ENCODE measurements around the gene DIS3L2. TPM values are rescaled to one million over a fixed set of nuclear protein-coding genes. Genes with fewer than 3 reads are reported as not detected.
"Not testable (repeated sequence)": the region's sequence is repeated elsewhere in the genome, so short reads cannot be mapped to it uniquely, and the experiment has no call there.

Gene DIS3L2
- total RNA-seq, 2 experiments from 2014 or later: 25.6 to 34.5 TPM

DNA sequence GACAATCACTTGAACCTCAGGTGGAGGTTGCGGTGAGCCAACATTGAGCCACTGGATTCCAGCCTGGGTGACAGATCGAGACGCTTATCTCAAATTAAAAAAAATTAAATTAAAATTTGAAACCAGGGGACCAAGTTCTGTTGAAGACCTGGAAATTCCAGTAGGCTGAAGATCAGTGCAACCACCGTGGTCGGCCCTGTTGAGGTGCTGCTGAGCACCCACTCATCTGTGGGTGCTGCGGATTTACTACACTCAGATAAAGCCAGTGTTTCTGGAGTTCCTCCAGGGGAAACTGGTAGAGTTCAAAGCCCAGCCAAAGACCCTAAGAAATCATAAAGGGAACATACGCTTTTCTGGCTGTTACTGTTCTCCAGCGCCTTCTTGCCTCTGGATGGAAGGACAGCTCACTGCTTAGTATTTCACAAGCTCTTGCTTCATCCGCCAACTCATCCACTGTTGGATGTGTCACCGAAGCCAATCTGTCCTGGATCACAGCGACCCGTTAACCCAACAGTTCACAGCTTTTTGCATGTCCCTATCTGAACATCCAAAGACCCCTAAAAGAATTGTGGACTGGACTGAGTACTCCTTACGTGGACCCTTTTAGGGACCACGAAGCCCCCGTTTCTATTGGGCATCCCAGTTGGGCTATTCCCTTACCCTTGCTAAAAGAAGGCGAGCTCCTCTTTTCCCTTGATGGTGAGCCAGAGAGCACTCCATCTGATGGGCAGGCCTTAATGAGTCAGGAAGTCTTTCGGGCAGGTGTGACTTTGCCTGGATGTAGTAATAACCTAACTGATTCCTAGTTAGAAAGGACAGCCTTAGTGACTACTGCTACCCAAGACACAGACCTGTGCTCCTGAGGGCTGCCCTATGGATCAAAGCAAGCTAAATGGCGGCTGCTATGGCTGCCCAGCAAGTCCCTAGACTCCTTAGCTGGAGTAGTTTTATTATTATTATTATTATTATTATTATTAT is 411.0 kb downstream of the DIS3L2 start:
- Mint-ChIP-seq H3K27ac (no peak overlapping the region), H3K4me3 (no peak overlapping the region), H3K27me3 (no peaks in the 10 kb centered on the region), H3K36me3 (ENCODE audit: low read depth) (no peaks in the 10 kb centered on the region), H3K4me1 (no peaks in the 10 kb centered on the region), H3K9me3 (ENCODE audit: low read depth) (no peaks in the 10 kb centered on the region)
- ATAC-seq: no peak
- CTCF ChIA-PET: interaction anchor here (1.4 kb wide), 1 partner anchor 67 kb away, joined by 4 read pairs; no protein-coding TSS in a partner anchor
- intact Hi-C loops (cut with DNase I, micrococcal nuclease): no loop called here
- POLR2A ChIA-PET: interaction anchor here (0.6 kb wide), 1 partner anchor 567 kb away, joined by 9 read pairs; no protein-coding TSS in a partner anchor
- no peak for DNase-seq

GRCh38 chr2:232374356-232374755 is 412.8 kb downstream of the DIS3L2 start:
- H3K27me3 Mint-ChIP-seq: no peaks in the 10 kb centered on the region
- H3K27ac Mint-ChIP-seq: no peak overlapping the region
- H3K4me3 Mint-ChIP-seq: no peak overlapping the region
- H3K36me3 Mint-ChIP-seq (ENCODE audit: low read depth): no peaks in the 10 kb centered on the region
- intact Hi-C loops (cut with DNase I, micrococcal nuclease): no loop called here
- CTCF ChIA-PET: no interaction called here
- POLR2A ChIA-PET: no interaction called here
- DNase-seq (no peak), ATAC-seq (no peak)
- no peaks in the 10 kb centered on the region for H3K4me1 Mint-ChIP-seq
- no peaks in the 10 kb centered on the region for H3K9me3 Mint-ChIP-seq (ENCODE audit: low read depth)

DNA sequence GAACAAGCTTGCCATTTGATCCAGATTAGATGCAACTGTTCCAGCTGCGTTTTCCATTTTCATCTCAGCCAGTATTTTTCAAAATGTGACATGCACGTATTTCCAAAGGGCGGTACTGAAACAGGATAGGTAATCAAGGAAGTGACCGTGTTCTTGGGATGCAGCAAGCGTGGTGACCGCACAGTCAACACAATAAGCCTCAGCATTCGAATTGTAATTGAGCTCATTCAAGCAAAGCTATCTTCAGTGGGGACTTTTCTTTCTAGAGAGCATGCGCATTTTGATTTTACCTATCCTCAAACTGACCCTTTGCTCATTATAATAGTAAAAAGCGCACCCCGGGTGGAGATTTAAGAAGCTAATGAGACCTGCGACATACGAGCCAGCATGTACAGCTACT is 413.7 kb downstream of the DIS3L2 start:
- POLR2A ChIA-PET: interaction anchor here (0.6 kb wide), 1 partner anchor 440 kb away, joined by 3 read pairs; no protein-coding TSS in a partner anchor
- CTCF ChIA-PET: no interaction called here
- no peaks in the 10 kb centered on the region for H3K36me3 Mint-ChIP-seq (ENCODE audit: low read depth)

GRCh38 chr2:232376260-232376659 is 414.7 kb downstream of the DIS3L2 start:
- intact Hi-C loops (cut with DNase I, micrococcal nuclease): no loop called here
- DNase-seq: no peak
- ChIA-PET POLR2A (no interaction called here), CTCF (no interaction called here)
- Mint-ChIP-seq H3K4me3 (no peak overlapping the region), H3K27me3 (no peaks in the 10 kb centered on the region), H3K4me1 (no peaks in the 10 kb centered on the region), H3K36me3 (ENCODE audit: low read depth) (no peaks in the 10 kb centered on the region), H3K27ac (no peak overlapping the region), H3K9me3 (ENCODE audit: low read depth) (no peaks in the 10 kb centered on the region)
- no peak for ATAC-seq

More for the DNA sequence above, 413.7 kb downstream of the DIS3L2 start:
- H3K27me3 Mint-ChIP-seq: no peaks in the 10 kb centered on the region
- ATAC-seq: no peak
- DNase-seq: no peak
- H3K4me3 Mint-ChIP-seq: no peak overlapping the region
- no peak overlapping the region for H3K27ac Mint-ChIP-seq
- H3K9me3 Mint-ChIP-seq (ENCODE audit: low read depth): no peaks in the 10 kb centered on the region
- intact Hi-C loops (cut with DNase I, micrococcal nuclease): no loop called here
- no peaks in the 10 kb centered on the region for H3K4me1 Mint-ChIP-seq

GRCh38 chr2:232376713-232377112 is 415.2 kb downstream of the DIS3L2 start:
- DNase-seq: no peak
- no peak overlapping the region for H3K4me3 Mint-ChIP-seq
- H3K9me3 Mint-ChIP-seq (ENCODE audit: low read depth): no peaks in the 10 kb centered on the region

GRCh38 chr2:232377319-232377718 is 415.8 kb downstream of the DIS3L2 start:
- no peak overlapping the region for H3K4me3 Mint-ChIP-seq
- peaks cover 5% of the 10 kb centered on the region for H3K27me3 Mint-ChIP-seq
- ATAC-seq: no peak
- POLR2A ChIA-PET: no interaction called here
- no peak for DNase-seq
- H3K9me3 Mint-ChIP-seq (ENCODE audit: low read depth): no peaks in the 10 kb centered on the region
- CTCF ChIA-PET: no interaction called here
- H3K4me1 Mint-ChIP-seq: no peaks in the 10 kb centered on the region
- no peak overlapping the region for H3K27ac Mint-ChIP-seq
- intact Hi-C loops (cut with DNase I, micrococcal nuclease): no loop called here
- no peaks in the 10 kb centered on the region for H3K36me3 Mint-ChIP-seq (ENCODE audit: low read depth)

More at GRCh38 chr2:232376713-232377112, 415.2 kb downstream of the DIS3L2 start:
- POLR2A ChIA-PET: no interaction called here
- CTCF ChIA-PET: no interaction called here
- no peak overlapping the region for H3K27ac Mint-ChIP-seq
- intact Hi-C loops (cut with DNase I, micrococcal nuclease): no loop called here
- no peak for ATAC-seq
- H3K36me3 Mint-ChIP-seq (ENCODE audit: low read depth): no peaks in the 10 kb centered on the region
- no peaks in the 10 kb centered on the region for H3K4me1 Mint-ChIP-seq
- peaks cover under 1% of the 10 kb centered on the region for H3K27me3 Mint-ChIP-seq

GRCh38 chr2:232377841-232378734 is 416.6 kb downstream of the DIS3L2 start:
- peaks cover 9% of the 10 kb centered on the region for H3K27me3 Mint-ChIP-seq
- no peaks in the 10 kb centered on the region for H3K36me3 Mint-ChIP-seq (ENCODE audit: low read depth)
- H3K4me1 Mint-ChIP-seq: no peaks in the 10 kb centered on the region
- ATAC-seq (no peak), DNase-seq (no peak)
- no peak overlapping the region for H3K27ac Mint-ChIP-seq
- H3K9me3 Mint-ChIP-seq (ENCODE audit: low read depth): no peaks in the 10 kb centered on the region
- ChIA-PET CTCF (no interaction called here), POLR2A (interaction anchor here (1.3 kb wide), 1 partner anchor 8 kb away, joined by 8 read pairs; no protein-coding TSS in a partner anchor)
- intact Hi-C loops (cut with DNase I, micrococcal nuclease): no loop called here
- H3K4me3 Mint-ChIP-seq: no peak overlapping the region

- H3K4me3 Mint-ChIP-seq; H3K36me3 Mint-ChIP-seq (ENCODE audit: low read depth); H3K27ac Mint-ChIP-seq; H3K4me1 Mint-ChIP-seq; intact Hi-C loops (cut with DNase I, micrococcal nuclease); ATAC-seq; DNase-seq; CTCF ChIA-PET; H3K9me3 Mint-ChIP-seq (ENCODE audit: low read depth): not testable (repeated sequence)
- H3K27me3 Mint-ChIP-seq: peaks cover 12% of the 10 kb centered on the region
- POLR2A ChIA-PET: interaction anchor here (1.3 kb wide), 1 partner anchor 9 kb away, joined by 8 read pairs; no protein-coding TSS in a partner anchor
These were observed 417.2 kb downstream of the DIS3L2 start, which contains the start of gene ALPP for GRCh38 chr2:232378735-232379151. Gene ALPP (plus strand): TSS chr2:232378751. CDS start chr2:232378803, 52 bp downstream.

DNA sequence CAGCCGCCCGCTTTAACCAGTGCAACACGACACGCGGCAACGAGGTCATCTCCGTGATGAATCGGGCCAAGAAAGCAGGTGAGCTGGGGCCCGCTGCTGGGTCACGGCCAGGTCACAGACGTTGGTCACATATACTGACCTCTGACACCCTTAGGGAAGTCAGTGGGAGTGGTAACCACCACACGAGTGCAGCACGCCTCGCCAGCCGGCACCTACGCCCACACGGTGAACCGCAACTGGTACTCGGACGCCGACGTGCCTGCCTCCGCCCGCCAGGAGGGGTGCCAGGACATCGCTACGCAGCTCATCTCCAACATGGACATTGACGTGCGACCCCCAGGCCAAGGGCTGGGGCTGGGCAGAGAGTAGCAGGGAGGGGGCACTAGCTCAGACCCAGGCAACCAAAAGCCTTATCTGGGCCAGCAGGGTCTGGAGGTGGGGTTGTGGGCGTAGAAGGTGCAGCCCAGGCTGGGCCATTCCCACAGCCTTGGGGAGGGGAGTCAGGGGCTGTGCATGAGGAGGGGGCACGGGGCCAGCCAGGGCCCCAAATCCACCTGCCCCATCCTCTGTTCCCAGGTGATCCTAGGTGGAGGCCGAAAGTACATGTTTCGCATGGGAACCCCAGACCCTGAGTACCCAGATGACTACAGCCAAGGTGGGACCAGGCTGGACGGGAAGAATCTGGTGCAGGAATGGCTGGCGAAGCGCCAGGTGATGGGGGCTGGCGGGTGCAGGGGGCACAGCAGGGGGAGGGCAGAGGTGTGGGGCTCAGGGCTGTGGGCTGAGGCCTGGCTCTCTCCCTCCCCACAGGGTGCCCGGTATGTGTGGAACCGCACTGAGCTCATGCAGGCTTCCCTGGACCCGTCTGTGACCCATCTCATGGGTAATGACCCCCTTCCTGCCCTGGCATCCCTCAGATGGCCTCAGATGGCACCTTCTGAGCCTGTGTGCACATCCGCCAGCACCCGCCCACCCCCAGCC is 418.4 kb downstream of the DIS3L2 start:
- H3K4me1 Mint-ChIP-seq; ATAC-seq; intact Hi-C loops (cut with DNase I, micrococcal nuclease); H3K9me3 Mint-ChIP-seq (ENCODE audit: low read depth); H3K36me3 Mint-ChIP-seq (ENCODE audit: low read depth); H3K4me3 Mint-ChIP-seq; DNase-seq; CTCF ChIA-PET; H3K27ac Mint-ChIP-seq: not testable (repeated sequence)
- POLR2A ChIA-PET: interaction anchor here (0.6 kb wide), 1 partner anchor 189 kb away, joined by 3 read pairs; no protein-coding TSS in a partner anchor
- peaks cover 20% of the 10 kb centered on the region for H3K27me3 Mint-ChIP-seq

DNA sequence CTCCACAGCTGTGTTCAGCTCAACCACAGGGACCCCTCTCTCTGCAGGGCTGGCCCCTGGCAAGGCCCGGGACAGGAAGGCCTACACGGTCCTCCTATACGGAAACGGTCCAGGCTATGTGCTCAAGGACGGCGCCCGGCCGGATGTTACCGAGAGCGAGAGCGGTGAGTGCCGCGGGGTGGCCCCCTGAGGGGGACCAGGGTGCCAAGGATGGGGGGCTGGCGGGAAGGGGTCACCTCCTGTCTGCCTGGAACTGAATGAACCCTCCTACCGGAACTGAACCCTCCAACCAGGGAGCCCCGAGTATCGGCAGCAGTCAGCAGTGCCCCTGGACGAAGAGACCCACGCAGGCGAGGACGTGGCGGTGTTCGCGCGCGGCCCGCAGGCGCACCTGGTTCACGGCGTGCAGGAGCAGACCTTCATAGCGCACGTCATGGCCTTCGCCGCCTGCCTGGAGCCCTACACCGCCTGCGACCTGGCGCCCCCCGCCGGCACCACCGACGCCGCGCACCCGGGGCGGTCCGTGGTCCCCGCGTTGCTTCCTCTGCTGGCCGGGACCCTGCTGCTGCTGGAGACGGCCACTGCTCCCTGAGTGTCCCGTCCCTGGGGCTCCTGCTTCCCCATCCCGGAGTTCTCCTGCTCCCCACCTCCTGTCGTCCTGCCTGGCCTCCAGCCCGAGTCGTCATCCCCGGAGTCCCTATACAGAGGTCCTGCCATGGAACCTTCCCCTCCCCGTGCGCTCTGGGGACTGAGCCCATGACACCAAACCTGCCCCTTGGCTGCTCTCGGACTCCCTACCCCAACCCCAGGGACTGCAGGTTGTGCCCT is 419.9 kb downstream of the DIS3L2 start:
- CTCF ChIA-PET; intact Hi-C loops (cut with DNase I, micrococcal nuclease); H3K9me3 Mint-ChIP-seq (ENCODE audit: low read depth); H3K36me3 Mint-ChIP-seq (ENCODE audit: low read depth); H3K4me1 Mint-ChIP-seq; POLR2A ChIA-PET: not testable (repeated sequence)
- H3K27ac Mint-ChIP-seq: peak overlapping the region; percentile 60
- H3K27me3 Mint-ChIP-seq: peaks cover 34% of the 10 kb centered on the region
- peak; percentile 62 for DNase-seq
- peak overlapping the region; percentile 32 for H3K4me3 Mint-ChIP-seq
- ATAC-seq: peak; percentile 85

Data from activated CD4-positive, alpha-beta T cell treated with anti-CD3 and anti-CD28 coated beads for 36 hours (primary cell).